Right cardiac atrium (tissue), 5 donors: Measurements from ENCODE around the gene RENBP. TPM values are rescaled to one million over a fixed set of nuclear protein-coding genes. Genes with fewer than 3 reads are reported as not detected.
"Not testable (repeated sequence)": the region's sequence is repeated elsewhere in the genome, so short reads cannot be mapped to it uniquely, and the experiment has no call there.

Source experiments
- ATAC-seq, 2 donors: fragments of 200-7000 bp; cut with Tn5 transposase; one replicate each; pipeline versions ENCODE4 v1.8.0 to v1.9.1; 2020; ENCODE audit warnings: moderate library complexity in 2 of 2, mild to moderate bottlenecking in 1 of 2
- DNase-seq, 3 donors: peaks; one replicate each; pipeline ENCODE4 v3.0.0-alpha.2; 2020
- H3K27ac ChIP-seq: one replicate; pipeline ENCODE4 v1.5.1; 2013; ENCODE audit warnings: mild to moderate bottlenecking, low read length, control low read depth, moderate library complexity
- H3K27me3 ChIP-seq: one replicate; pipeline ENCODE4 v1.6.1; 2013; ENCODE audit not compliant: control insufficient read depth, insufficient read depth
- H3K4me1 ChIP-seq: one replicate; pipeline ENCODE4 v1.6.1; 2013; ENCODE audit warnings: low read length; ENCODE audit not compliant: control insufficient read depth, insufficient read depth
- H3K4me3 ChIP-seq: one replicate; pipeline ENCODE4 v1.5.1; 2013; ENCODE audit warnings: low read length, control low read depth
- H3K9me3 ChIP-seq: one replicate; pipeline ENCODE4 v1.6.1; 2013; ENCODE audit warnings: low read length; ENCODE audit not compliant: control insufficient read depth
- WGBS: extraction: QIAGEN DNeasy Blood & Tissue Kit; methylation state at CpG from one replicate; pipeline ENCODE4 v1.1.7; 2013; 5-methylcytosine and 5-hydroxymethylcytosine counted together
- intact Hi-C, 4 donors: fragments of 100-400 bp; cut with DNase I; formaldehyde crosslinking; loops; one replicate each; pipeline versions ENCODE4 v1.11.0 to v1.14.0; 2022 to 2023
- polyA plus RNA-seq: library from polyadenylated mRNA; stranded (reverse); fragments of 200-250 nt; gene quantifications from one replicate; pipeline ENCODE4 v1.2.3, GENCODE V29; 2013
- total RNA-seq, 4 donors: library from RNA; stranded (reverse); fragmentation: NEBNext Ultra II Directional; extraction: Animal tissue kit (Norgen Biotek cat#: 25700); gene quantifications; one replicate each; pipeline ENCODE4 v1.2.1, GENCODE V29; 2021
- donor health status: healthy with polysubstance abuse.
- donor health status: DM: no; HTN: yes; CAD: no.
- donor health status: DM: no; HTN: no; CAD: no.
- donor health status: DM: no; HTN: yes; CAD: no; lungs with severe emphysema.
- donor health status: DM: yes; HTN: yes; CAD: no.

RENBP gene
- total and polyA plus RNA-seq, 5 donors: 13.3 to 17.7 (median 15.3) TPM

GRCh38 chrX:153981231-153981630 is 36.8 kb upstream of the RENBP start:
- no peaks in the 10 kb centered on the region for H3K27me3 ChIP-seq
- WGBS: 87% methylated on average over 7 of the region's 7 CpGs
- intact Hi-C loops: no loop called here
- H3K4me3 ChIP-seq: no peak overlapping the region
- no peaks in the 10 kb centered on the region for H3K4me1 ChIP-seq
- no peak overlapping the region for H3K27ac ChIP-seq
- H3K9me3 ChIP-seq: no peaks in the 10 kb centered on the region
- no peak for ATAC-seq
- DNase-seq: no peak

- DNase-seq, H3K27ac ChIP-seq: not testable (repeated sequence)
Measured at GRCh38 chrX:153980394-153980793, 36.0 kb upstream of the RENBP start.

GRCh38 chrX:153974726-153975286 is 30.4 kb upstream of the RENBP start:
- no peaks in the 10 kb centered on the region for H3K9me3 ChIP-seq
- H3K4me1 ChIP-seq: peaks cover 8% of the 10 kb centered on the region
- H3K27ac ChIP-seq: peak overlapping the region; percentile 7
- no peak overlapping the region for H3K4me3 ChIP-seq
- H3K27me3 ChIP-seq: no peaks in the 10 kb centered on the region
- intact Hi-C loops: no loop called here
- ATAC-seq: no peak
- no peak for DNase-seq
- WGBS: 75% methylated on average over 3 of the region's 3 CpGs

More at GRCh38 chrX:153980394-153980793, 36.0 kb upstream of the RENBP start:
- intact Hi-C loops, H3K9me3 ChIP-seq, H3K27me3 ChIP-seq, H3K4me3 ChIP-seq, H3K4me1 ChIP-seq, ATAC-seq: not testable (repeated sequence)
- WGBS: 68% methylated on average over 9 of the region's 10 CpGs

GRCh38 chrX:153974003-153974725 is 29.7 kb upstream of the RENBP start:
- H3K27ac ChIP-seq: peak overlapping the region; percentile 93
- H3K4me1 ChIP-seq: peaks cover 8% of the 10 kb centered on the region
- 66% methylated on average over 14 of the region's 14 CpGs for WGBS
- ATAC-seq (no peak), DNase-seq (peak in 1 of 3 donors; percentile 62)
- no peak overlapping the region for H3K4me3 ChIP-seq
- intact Hi-C loops: no loop called here
- H3K27me3 ChIP-seq: no peaks in the 10 kb centered on the region
- H3K9me3 ChIP-seq: no peaks in the 10 kb centered on the region

- intact Hi-C loops: no loop called here
- peaks cover 8% of the 10 kb centered on the region for H3K4me1 ChIP-seq
- H3K4me3 ChIP-seq: peak overlapping the region; percentile 78
- no peaks in the 10 kb centered on the region for H3K27me3 ChIP-seq
- no peaks in the 10 kb centered on the region for H3K9me3 ChIP-seq
- H3K27ac ChIP-seq: peak overlapping the region; percentile 96
- 26% methylated on average over 20 of the region's 20 CpGs for WGBS
- DNase-seq (peak in 1 of 3 donors; percentile 49), ATAC-seq (no peak)
Measured at GRCh38 chrX:153973127-153974002, 28.9 kb upstream of the RENBP start.

GRCh38 chrX:153972368-153973126 is 28.1 kb upstream of the RENBP start, which contains the start of gene TMEM187:
TMEM187 (plus strand) TSS chrX:153972754; CDS start chrX:153982063, 9,309 bp downstream.
- WGBS: under 1% methylated on average over 75 of the region's 103 CpGs
- DNase-seq (peak; percentile 90 to 96 (median 92)), ATAC-seq (peak; percentile 67 to 76)
- Histone ChIP-seq H3K4me3 (peak within 1 kb of the TSS; percentile 78), H3K4me1 (peaks cover 12% of the 10 kb centered on the region), H3K27ac (peak within 1 kb of the TSS; percentile 96), H3K9me3 (no peaks in the 10 kb centered on the region), H3K27me3 (no peaks in the 10 kb centered on the region)
- intact Hi-C loops: no loop called here

- H3K9me3 ChIP-seq: no peaks in the 10 kb centered on the region
- H3K27me3 ChIP-seq: no peaks in the 10 kb centered on the region
- intact Hi-C loops: no loop called here
- peak within 1 kb of the TSS; percentile 96 for H3K27ac ChIP-seq
- H3K4me3 ChIP-seq: peak within 1 kb of the TSS; percentile 78
- peak; percentile 95 to 98 (median 97) for DNase-seq
- under 1% methylated on average over 95 of the region's 96 CpGs for WGBS
- peak; percentile 79 to 82 for ATAC-seq
- H3K4me1 ChIP-seq: peaks cover 17% of the 10 kb centered on the region
Measured at GRCh38 chrX:153971450-153972367, 27.3 kb upstream of the RENBP start, which contains the start of gene HCFC1. HCFC1 (minus strand) TSS chrX:153971818; CDS start chrX:153970840, 978 bp downstream.

- Histone ChIP-seq H3K27me3 (no peaks in the 10 kb centered on the region), H3K9me3 (no peaks in the 10 kb centered on the region), H3K27ac (peak overlapping the region; percentile 96), H3K4me3 (peak overlapping the region; percentile 78), H3K4me1 (peaks cover 17% of the 10 kb centered on the region)
- intact Hi-C loops: no loop called here
- under 1% methylated on average over 34 of the region's 34 CpGs for WGBS
- DNase-seq (peak; percentile 92 to 97 (median 94)), ATAC-seq (peak; percentile 80 to 84)
Measured at GRCh38 chrX:153971124-153971449, 26.6 kb upstream of the RENBP start.

GRCh38 chrX:153970357-153971123 is 26.1 kb upstream of the RENBP start:
- H3K4me3 ChIP-seq: peak overlapping the region; percentile 78
- H3K4me1 ChIP-seq: peaks cover 17% of the 10 kb centered on the region
- H3K9me3 ChIP-seq: no peaks in the 10 kb centered on the region
- DNase-seq (peak in 1 of 3 donors; percentile 78), ATAC-seq (peak; percentile 30 to 34)
- WGBS: under 1% methylated on average over 49 of the region's 49 CpGs
- intact Hi-C loops: no loop called here
- H3K27me3 ChIP-seq: no peaks in the 10 kb centered on the region
- H3K27ac ChIP-seq: peak overlapping the region; percentile 96
